Mononuclear cell (primary cell): ENCODE results near the gene FUNDC2. TPM values are rescaled to one million over a fixed set of nuclear protein-coding genes. Genes with fewer than 3 reads are reported as not detected.
"Not testable (repeated sequence)": the region's sequence is repeated elsewhere in the genome, so short reads cannot be mapped to it uniquely, and the experiment has no call there.

ENCODE experiments used
- H3K27me3 ChIP-seq: 2 replicates; pipeline ENCODE4 v1.6.0; 2011; ENCODE audit warnings: low read length, control low read depth; ENCODE audit not compliant: insufficient read depth
- H3K4me1 ChIP-seq: 2 replicates; pipeline ENCODE4 v1.5.1; 2011; ENCODE audit warnings: mild to moderate bottlenecking, low read length, control low read depth; ENCODE audit not compliant: insufficient read depth
- H3K4me3 ChIP-seq: 2 replicates; pipeline ENCODE4 v1.5.1; 2011; ENCODE audit warnings: mild to moderate bottlenecking, low read length, moderate library complexity
- H3K9me3 ChIP-seq: 2 replicates; pipeline ENCODE4 v1.5.1; 2011; ENCODE audit warnings: low read depth, mild to moderate bottlenecking, control low read depth, low read length
- total RNA-seq: library from RNA; depleted of rRNA; stranded (reverse); fragments of >200 nt; gene quantifications from one replicate; pipeline ENCODE4 v1.2.3, GENCODE V29; 2012

The FUNDC2 gene
- total RNA-seq, 1 donor: 40.2 TPM

DNA sequence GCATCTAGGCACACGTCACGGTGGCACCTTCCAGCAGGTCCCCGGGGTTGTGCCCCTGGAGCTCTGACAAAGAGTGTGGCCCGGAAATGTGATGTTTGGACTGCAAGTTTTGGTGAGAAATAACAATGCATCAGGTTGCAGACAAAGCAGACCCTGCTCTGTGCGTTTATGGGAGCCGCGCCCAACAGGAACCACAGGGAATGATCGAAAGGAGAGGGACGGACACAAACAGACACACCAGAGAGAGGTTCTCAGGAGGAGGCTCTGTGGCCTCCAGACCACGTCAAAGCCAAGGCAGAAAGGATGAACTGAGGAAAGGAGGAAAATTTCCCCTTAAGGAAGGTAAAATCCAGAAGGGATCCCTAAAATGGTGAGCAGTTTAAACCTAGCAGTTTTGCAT lies 20.3 kb upstream of the FUNDC2 start:
- H3K4me3 ChIP-seq, H3K9me3 ChIP-seq, H3K4me1 ChIP-seq, H3K27me3 ChIP-seq: not testable (repeated sequence)

DNA sequence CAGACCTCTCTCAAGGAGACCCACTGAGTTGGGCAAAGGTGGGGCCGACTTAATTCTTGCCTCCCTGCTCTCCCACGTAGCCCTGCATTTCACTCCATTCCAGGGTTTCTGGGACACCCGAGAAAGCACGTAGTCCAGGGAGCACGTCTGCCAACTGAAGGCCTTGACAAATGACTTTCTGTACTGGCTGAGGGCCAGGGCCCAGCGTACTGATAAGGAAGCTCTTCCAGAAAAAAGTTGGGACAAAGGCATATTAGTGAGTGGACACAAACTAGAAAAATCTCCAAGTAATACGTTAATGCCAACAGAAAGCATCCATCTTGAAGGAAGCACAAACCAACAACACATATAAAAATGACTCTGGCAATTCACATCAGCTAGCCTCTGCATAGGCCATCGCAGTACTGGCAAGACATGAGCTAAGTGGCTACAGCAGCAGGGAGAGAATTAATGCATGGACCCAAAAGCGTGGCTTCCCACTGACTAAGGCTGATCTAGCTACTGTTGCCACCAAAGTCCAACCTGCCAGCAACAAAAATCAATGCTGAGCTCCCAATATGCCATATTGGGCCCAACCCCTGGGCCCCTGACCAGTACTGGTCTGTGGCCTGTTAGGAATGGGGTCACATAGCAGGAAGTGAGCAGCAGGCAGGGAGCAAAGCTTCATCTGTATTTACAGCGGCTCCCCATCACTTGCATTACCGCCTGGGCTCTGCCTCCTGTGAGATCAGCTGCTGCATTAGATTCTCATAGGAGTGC lies 19.6 kb upstream of the FUNDC2 start:
- not testable (repeated sequence) for H3K4me1 ChIP-seq, H3K9me3 ChIP-seq, H3K4me3 ChIP-seq, H3K27me3 ChIP-seq

- not testable (repeated sequence) for H3K27me3 ChIP-seq, H3K9me3 ChIP-seq, H3K4me3 ChIP-seq, H3K4me1 ChIP-seq
Measured at GRCh38 chrX:155008578-155008977, 18.1 kb upstream of the FUNDC2 start.

- H3K9me3 ChIP-seq: no peaks in the 10 kb centered on the region
- H3K27me3 ChIP-seq: no peaks in the 10 kb centered on the region
- no peak overlapping the region for H3K4me3 ChIP-seq
- no peaks in the 10 kb centered on the region for H3K4me1 ChIP-seq
Measured at GRCh38 chrX:155009994-155010472, 16.6 kb upstream of the FUNDC2 start.

DNA sequence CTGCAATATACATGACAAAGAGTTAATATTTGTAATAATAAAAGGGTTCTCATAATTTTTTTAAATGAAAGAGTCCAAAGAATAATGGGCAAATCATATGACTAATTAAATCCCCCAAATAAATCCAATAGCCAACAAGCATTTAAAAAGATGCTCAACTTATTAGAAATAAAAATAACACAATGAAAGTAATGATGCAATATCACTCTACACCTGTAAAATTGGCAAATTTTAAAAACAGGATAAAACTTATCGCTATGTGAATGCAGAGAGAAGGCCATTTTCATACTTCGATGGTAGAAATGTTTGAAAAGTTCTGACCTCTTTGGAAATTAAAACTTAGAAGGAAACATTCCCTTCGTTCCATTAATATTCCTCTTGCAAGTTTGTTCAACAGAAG lies 6.1 kb upstream of the FUNDC2 start:
- Histone ChIP-seq H3K4me3 (no peak overlapping the region), H3K4me1 (no peaks in the 10 kb centered on the region), H3K27me3 (no peaks in the 10 kb centered on the region), H3K9me3 (no peaks in the 10 kb centered on the region)

- Histone ChIP-seq H3K9me3 (no peaks in the 10 kb centered on the region), H3K27me3 (no peaks in the 10 kb centered on the region), H3K4me1 (no peaks in the 10 kb centered on the region), H3K4me3 (no peak within 1 kb of the TSS)
Measured at GRCh38 chrX:155022585-155022984, 4.1 kb upstream of the FUNDC2 start, which contains the start of gene F8. TSS of gene F8 (minus strand) at chrX:155022723. CDS start at chrX:155022552, 171 bp downstream.

GRCh38 chrX:155023907-155024833 lies 2.5 kb upstream of the FUNDC2 start:
- peaks cover 8% of the 10 kb centered on the region for H3K4me1 ChIP-seq
- H3K27me3 ChIP-seq: no peaks in the 10 kb centered on the region
- no peaks in the 10 kb centered on the region for H3K9me3 ChIP-seq
- no peak overlapping the region for H3K4me3 ChIP-seq

GRCh38 chrX:155026420-155026726 lies 271 bp upstream of the FUNDC2 start:
- Histone ChIP-seq H3K9me3 (no peaks in the 10 kb centered on the region), H3K4me1 (peaks cover 8% of the 10 kb centered on the region), H3K4me3 (peak overlapping the region; percentile 29), H3K27me3 (no peaks in the 10 kb centered on the region)

DNA sequence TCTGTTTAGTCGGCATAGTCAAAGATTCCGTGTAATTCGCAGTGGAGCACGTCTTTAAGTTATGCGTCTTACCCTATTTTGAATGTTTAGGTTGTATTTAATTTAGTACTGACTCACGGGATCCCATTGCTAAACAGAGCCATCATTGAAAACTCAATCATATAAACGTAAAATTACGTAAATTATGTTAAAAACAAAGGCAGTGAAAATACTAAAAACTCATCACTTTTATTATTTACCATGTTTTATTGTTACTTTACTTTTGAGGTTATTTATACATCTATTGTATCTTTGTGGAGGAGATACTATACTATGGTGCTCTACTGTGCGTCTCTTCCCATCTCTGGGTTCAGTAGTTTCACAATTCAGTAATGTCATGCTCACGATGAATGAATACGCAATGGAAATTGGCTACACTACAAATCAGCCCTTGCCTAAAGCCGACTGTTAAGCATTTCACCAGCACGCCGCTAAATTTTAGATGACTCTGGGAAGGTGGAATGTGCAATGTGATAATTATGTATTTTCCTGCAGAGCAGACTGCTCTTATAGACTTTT lies 944 bp downstream of the FUNDC2 start:
- Histone ChIP-seq H3K27me3 (no peaks in the 10 kb centered on the region), H3K9me3 (no peaks in the 10 kb centered on the region), H3K4me1 (peaks cover 8% of the 10 kb centered on the region), H3K4me3 (peak overlapping the region; percentile 68)

DNA sequence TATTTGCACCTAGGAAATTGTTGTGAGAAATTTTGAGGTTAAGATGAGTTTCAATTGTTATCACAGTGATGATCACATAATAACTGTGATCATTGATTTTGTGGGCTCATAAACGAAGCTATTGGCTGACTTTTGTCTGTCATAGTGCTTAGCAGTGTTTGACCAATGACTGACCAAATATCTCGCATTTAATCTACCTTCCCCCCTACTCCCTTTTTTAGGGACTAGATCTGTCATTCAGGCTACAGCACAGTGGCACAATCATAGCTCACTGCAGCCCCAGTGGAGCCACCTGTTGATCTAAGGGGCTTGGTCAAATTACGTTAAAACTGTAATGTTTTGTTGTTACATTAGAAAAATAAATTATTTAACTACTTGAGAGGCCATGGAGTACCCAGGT lies 1.5 kb downstream of the FUNDC2 start:
- Histone ChIP-seq H3K9me3 (no peaks in the 10 kb centered on the region), H3K27me3 (no peaks in the 10 kb centered on the region), H3K4me1 (peaks cover 8% of the 10 kb centered on the region), H3K4me3 (no peak overlapping the region)

- Histone ChIP-seq H3K27me3 (no peaks in the 10 kb centered on the region), H3K4me3 (no peak overlapping the region), H3K4me1 (peaks cover 8% of the 10 kb centered on the region), H3K9me3 (no peaks in the 10 kb centered on the region)
Measured at GRCh38 chrX:155028877-155029291, 2.2 kb downstream of the FUNDC2 start.

DNA sequence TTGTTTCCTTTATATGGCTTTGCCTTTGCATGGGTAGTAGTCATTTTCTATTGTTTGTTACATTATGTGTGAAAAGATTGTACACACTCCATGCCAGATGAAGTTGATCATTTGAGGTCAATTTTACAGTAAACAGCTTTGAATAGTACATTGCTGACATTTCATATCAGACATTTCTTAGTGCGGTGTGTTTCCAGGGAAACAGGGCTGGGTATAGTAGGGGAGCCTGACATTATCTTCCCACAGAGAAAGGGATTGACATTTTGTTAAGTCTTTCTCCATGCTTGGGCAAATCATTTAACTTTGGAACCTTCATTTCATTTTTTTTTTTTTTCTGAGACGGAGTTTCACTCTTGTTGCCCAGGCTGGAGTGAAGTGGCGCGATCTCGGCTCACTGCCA lies 5.0 kb downstream of the FUNDC2 start:
- H3K27me3 ChIP-seq: no peaks in the 10 kb centered on the region
- peaks cover 8% of the 10 kb centered on the region for H3K4me1 ChIP-seq
- no peaks in the 10 kb centered on the region for H3K9me3 ChIP-seq
- H3K4me3 ChIP-seq: no peak overlapping the region

DNA sequence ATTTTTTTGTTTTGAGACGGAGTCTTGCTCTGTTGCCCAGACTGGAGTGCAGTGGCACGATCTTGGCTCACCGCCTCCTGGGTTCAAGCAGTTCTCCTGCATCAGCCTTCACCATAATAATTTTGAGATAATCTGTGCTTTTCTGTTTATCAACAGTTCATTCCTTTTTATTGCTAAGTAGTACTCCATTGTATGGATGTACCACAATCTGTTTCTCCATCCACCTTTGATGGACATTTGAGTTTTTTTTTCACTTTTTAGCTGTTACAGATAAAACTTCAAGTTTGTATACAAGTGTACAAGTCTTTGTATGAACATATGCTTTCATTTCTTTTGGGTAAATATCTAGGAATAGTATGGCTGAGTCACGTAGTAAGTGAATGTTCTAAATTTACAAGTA lies 9.0 kb downstream of the FUNDC2 start:
- H3K4me1 ChIP-seq: no peaks in the 10 kb centered on the region
- no peaks in the 10 kb centered on the region for H3K27me3 ChIP-seq
- H3K4me3 ChIP-seq: no peak overlapping the region
- no peaks in the 10 kb centered on the region for H3K9me3 ChIP-seq

- no peaks in the 10 kb centered on the region for H3K27me3 ChIP-seq
- H3K4me3 ChIP-seq: no peak overlapping the region
- no peaks in the 10 kb centered on the region for H3K4me1 ChIP-seq
- no peaks in the 10 kb centered on the region for H3K9me3 ChIP-seq
Measured at GRCh38 chrX:155046129-155046810, 19.6 kb downstream of the FUNDC2 start.
